HCT116 (cell line): ENCODE results near the gene TRAF3IP1. TPM values are rescaled to one million over a fixed set of nuclear protein-coding genes. Genes with fewer than 3 reads are reported as not detected.
A peak's percentile ranks its signal among the peaks of the same experiment; 100 is the strongest.

Source experiments
- ATAC-seq: fragments of 200-7000 bp; cut with Tn5 transposase; 2 replicates; pipeline ENCODE4 v1.9.1; 2020; ENCODE audit warnings: mild to moderate bottlenecking, moderate library complexity
- BruUV-seq: library from RNA; stranded (reverse); fragments of 400-500 nt; replicated peaks from 2 replicates; lab custom pipeline; 2021; lab: Mats Ljungman, UMichigan
- CTCF ChIA-PET: fragments of 300-600 bp; sonication (Branson Sonifier 250); formaldehyde crosslinking; loops from one replicate; lab custom pipeline; 2021; ENCODE audit warnings: antibody characterized with exemption; lab: Charles Lee
- POLR2A ChIA-PET: fragments of 300-600, 350-600 bp; sonication (Branson Sonifier 250); formaldehyde crosslinking; loops from one replicate; lab custom pipeline; 2021; ENCODE audit warnings: antibody characterized with exemption; lab: Charles Lee
- RAD21 ChIA-PET, 2 experiments: fragments of 300-600 bp; sonication (Branson Sonifier 250); formaldehyde crosslinking; loops; one replicate each; lab custom pipeline; 2023; ENCODE audit warnings: low total read pairs in 2 of 2; ENCODE audit not compliant: uncharacterized antibody in 2 of 2, unreplicated experiment in 2 of 2, low non-redundant PET in 1 of 2; lab: Charles Lee
- DNase-seq: peaks from one replicate; pipeline ENCODE4 v3.0.0-alpha.2; 2010; ENCODE audit warnings: low read depth, low spot score
- H2AFZ ChIP-seq: fragments of 200-600 bp; shearing (Covaris generic), sonication (generic); 2 replicates; pipeline ENCODE4 v1.6.1; 2017; ENCODE audit warnings: low read depth, mixed run types, mixed read lengths, antibody characterized with exemption, low read length; ENCODE audit not compliant: poor library complexity, severe bottlenecking
- H3K27ac ChIP-seq: 2 replicates; pipeline ENCODE4 v1.5.1; 2012; ENCODE audit warnings: low read depth, low read length
- H3K27me3 ChIP-seq: fragments of 200-600 bp; sonication (generic); 2 replicates; pipeline ENCODE4 v1.6.1; 2016; ENCODE audit warnings: mixed run types, low read length, mixed read lengths; ENCODE audit not compliant: insufficient read depth
- H3K36me3 ChIP-seq, 2 experiments: fragments of 200-500 bp in 1 of 2; fragments of 200-600 bp in 1 of 2; sonication (Bioruptor generic) in 1 of 2; sonication (generic) in 1 of 2; 2 replicates each; pipeline versions ENCODE4 v1.5.1 to v1.6.1; 2014 to 2016; ENCODE audit warnings: low read length in 2 of 2, inconsistent platforms in 1 of 2, mixed read lengths in 1 of 2, mixed run types in 1 of 2; ENCODE audit not compliant: insufficient read depth in 2 of 2, control insufficient read depth in 1 of 2
- H3K4me1 ChIP-seq, 2 experiments: fragments of 200-600 bp in 1 of 2; sonication (generic) in 1 of 2; 2 replicates each; pipeline versions ENCODE4 v1.5.1 to v1.6.1; 2012 to 2017; ENCODE audit warnings: low read length in 2 of 2, inconsistent platforms in 1 of 2, mild to moderate bottlenecking in 1 of 2, mixed read lengths in 1 of 2, mixed run types in 1 of 2, moderate library complexity in 1 of 2; ENCODE audit not compliant: insufficient read depth in 2 of 2, control insufficient read depth in 1 of 2
- H3K4me2 ChIP-seq: fragments of 200-600 bp; sonication (generic); 2 replicates; pipeline ENCODE4 v1.6.1; 2017; ENCODE audit warnings: mixed run types, low read length, mixed read lengths
- H3K4me3 ChIP-seq, 2 experiments: fragments of 200-600 bp in 1 of 2; sonication (generic) in 1 of 2; replicated peaks in 1 of 2; 2 replicates each; pipeline ENCODE4 v1.5.1; 2011 to 2016; ENCODE audit warnings: low read length in 2 of 2, control low read depth in 1 of 2, low read depth in 1 of 2, mild to moderate bottlenecking in 1 of 2, mixed read lengths in 1 of 2, mixed run types in 1 of 2
- H3K79me2 ChIP-seq: fragments of 200-600 bp; sonication (generic); 2 replicates; pipeline ENCODE4 v1.6.1; 2017; ENCODE audit warnings: mild to moderate bottlenecking, mixed run types, low read length, moderate library complexity, mixed read lengths; ENCODE audit not compliant: insufficient read depth
- H3K9ac ChIP-seq: fragments of 200-600 bp; sonication (generic); 2 replicates; pipeline ENCODE4 v1.6.1; 2016; ENCODE audit warnings: low read length, mixed read lengths
- H3K9me2 ChIP-seq: fragments of 200-600 bp; sonication (generic), shearing (Covaris generic); 2 replicates; pipeline ENCODE4 v1.6.1; 2017; ENCODE audit warnings: mixed run types, mild to moderate bottlenecking, moderate library complexity; ENCODE audit not compliant: insufficient read depth
- H3K9me3 ChIP-seq, 2 experiments: fragments of 200-500 bp in 1 of 2; fragments of 200-600 bp in 1 of 2; sonication (Bioruptor generic) in 1 of 2; sonication (generic) in 1 of 2; 2 replicates each; pipeline ENCODE4 v1.6.1; 2014 to 2017; ENCODE audit warnings: low read length in 2 of 2, mixed read lengths in 2 of 2, inconsistent platforms in 1 of 2, low read depth in 1 of 2, mild to moderate bottlenecking in 1 of 2, mixed run types in 1 of 2, moderate library complexity in 1 of 2; ENCODE audit not compliant: control insufficient read depth in 1 of 2, insufficient read depth in 1 of 2
- H4K20me1 ChIP-seq: fragments of 200-600 bp; sonication (generic), shearing (Covaris generic); 2 replicates; pipeline ENCODE4 v1.6.1; 2017; ENCODE audit warnings: mixed run types, mild to moderate bottlenecking, moderate library complexity; ENCODE audit not compliant: insufficient read depth
- CEBPB ChIP-seq: IDR thresholded peaks from 2 replicates; pipeline ENCODE4 v1.6.1; 2012; ENCODE audit warnings: low read depth
- SRF ChIP-seq: IDR thresholded peaks from 2 replicates; pipeline ENCODE4 v1.6.1; 2012; ENCODE audit warnings: low read depth
- ZFX ChIP-seq: fragments of 450-650 bp; IDR thresholded peaks from 2 replicates; pipeline ENCODE4 v1.6.1; 2017
- intact Hi-C: fragments of 100-400 bp; cut with micrococcal nuclease; formaldehyde crosslinking; loops from 2 replicates; pipeline ENCODE4 v1.10.0; 2022
- total RNA-seq: library from RNA; stranded (reverse); gene quantifications from one replicate; pipeline ENCODE4 v1.2.1, GENCODE V29; 2021; ENCODE audit not compliant: unreplicated experiment

Gene TRAF3IP1
- total RNA-seq, 1 experiment from 2014 or later, result 19.4 TPM

DNA sequence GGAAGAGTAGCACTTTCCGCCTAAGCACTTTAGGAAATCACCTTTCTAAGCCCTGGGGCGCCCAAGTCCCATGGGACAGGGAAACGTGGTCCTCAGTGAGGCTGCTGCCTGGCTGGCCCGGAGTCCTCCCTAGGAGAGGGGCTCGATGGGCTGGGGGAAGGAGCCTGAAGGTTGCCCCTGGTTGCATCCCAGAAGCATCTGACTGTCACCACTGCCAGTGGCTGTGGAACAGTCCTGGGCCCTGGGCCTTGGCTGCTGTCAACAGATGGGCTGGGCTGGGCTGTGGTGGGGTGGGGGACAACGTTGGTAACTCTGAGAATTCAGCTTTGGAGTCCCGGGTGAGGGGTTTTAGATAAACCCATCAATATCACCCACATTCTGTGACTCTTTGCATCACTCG, 128.9 kb downstream of the TRAF3IP1 start:
- peaks cover 33% of the 10 kb centered on the region; the same call in 1 of the 2 replicates for H3K79me2 ChIP-seq
- no peaks in the 10 kb centered on the region for H4K20me1 ChIP-seq
- RAD21 ChIA-PET, result interaction anchor here in 1 of 2 experiments (0.6 kb wide), 1 partner anchor 43 kb away, joined by 4 read pairs; no protein-coding TSS in a partner anchor
- no peak overlapping the region for H2AFZ ChIP-seq
- no peak overlapping the region for H3K4me3 ChIP-seq
- no peak for TF ChIP-seq SRF
- peaks cover 32 to 54% of the 10 kb centered on the region in 2 experiments for H3K36me3 ChIP-seq
- H3K9ac ChIP-seq, result no peak overlapping the region
- H3K9me3 ChIP-seq, result no peaks in the 10 kb centered on the region
- intact Hi-C loops, result no loop called here
- no peaks in the 10 kb centered on the region for H3K27me3 ChIP-seq
- no peaks in the 10 kb centered on the region for H3K9me2 ChIP-seq
- no peak for DNase-seq
- no peak overlapping the region for H3K4me2 ChIP-seq
- H3K27ac ChIP-seq, result no peak overlapping the region
- no TSS peak for BruUV-seq
- no peaks in the 10 kb centered on the region for H3K4me1 ChIP-seq
- POLR2A ChIA-PET, result no interaction called here
- CTCF ChIA-PET, result no interaction called here
- no peak for ATAC-seq

DNA sequence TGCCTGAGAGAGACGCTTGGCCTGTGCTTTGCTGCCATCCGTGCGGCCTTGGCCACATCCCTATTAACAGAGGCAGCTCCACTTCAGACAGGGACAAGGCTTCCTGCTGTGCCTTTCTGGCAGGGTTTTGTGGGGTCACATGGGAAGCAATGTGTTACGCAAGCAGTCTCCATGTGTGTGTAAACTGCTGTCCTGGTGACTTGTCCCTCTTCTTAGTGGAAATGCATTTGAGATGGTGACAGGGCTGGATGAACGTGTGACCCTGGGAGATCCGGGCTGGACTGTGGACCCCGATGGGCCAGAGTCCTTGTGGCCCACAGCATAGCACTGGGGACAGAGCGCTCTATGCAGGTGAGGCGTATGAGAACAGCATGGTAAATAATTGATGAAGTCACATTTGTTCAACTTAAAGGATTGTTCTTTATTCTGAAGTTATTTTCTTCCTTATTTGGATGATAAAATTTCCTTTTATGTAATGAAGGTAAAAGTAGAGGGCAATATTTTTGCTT, 129.6 kb downstream of the TRAF3IP1 start:
- no peaks in the 10 kb centered on the region for H3K9me3 ChIP-seq
- H3K4me2 ChIP-seq, result no peak overlapping the region
- TF ChIP-seq ZFX (no peak), CEBPB (peak; percentile 30; the same call in 1 of the 2 replicates)
- BruUV-seq, result no TSS peak
- ChIA-PET POLR2A (no interaction called here), RAD21 (interaction anchor here in 1 of 2 experiments (0.6 kb wide), 1 partner anchor 44 kb away, joined by 4 read pairs; no protein-coding TSS in a partner anchor), CTCF (no interaction called here)
- H3K36me3 ChIP-seq, result peaks cover 29 to 47% of the 10 kb centered on the region in 2 experiments
- H3K79me2 ChIP-seq, result peaks cover 30% of the 10 kb centered on the region; the same call in 1 of the 2 replicates
- H4K20me1 ChIP-seq, result no peaks in the 10 kb centered on the region
- H3K4me1 ChIP-seq, result no peaks in the 10 kb centered on the region
- H3K9me2 ChIP-seq, result no peaks in the 10 kb centered on the region
- ATAC-seq, result no peak
- no peaks in the 10 kb centered on the region for H3K27me3 ChIP-seq
- no peak overlapping the region for H3K4me3 ChIP-seq
- no peak overlapping the region for H2AFZ ChIP-seq
- H3K27ac ChIP-seq, result no peak overlapping the region
- no peak for DNase-seq
- intact Hi-C loops, result no loop called here
- H3K9ac ChIP-seq, result no peak overlapping the region
